ENCODE measurements around the gene ARHGAP26. TPM values are rescaled to one million over a fixed set of nuclear protein-coding genes. Genes with fewer than 3 reads are reported as not detected.

The ARHGAP26 gene
- total and polyA plus RNA-seq, 10 donors: 4.2 to 148 (median 55.5) TPM

GRCh38 chr5:143213231-143213850 lies 443.2 kb downstream of the ARHGAP26 start:
- no peaks in the 10 kb centered on the region for H3K27me3 ChIP-seq (replicated peaks in 1 of 7)
- TF ChIP-seq POLR2A (IDR thresholded peaks at IDR 0.05): no peak
- TF ChIP-seq CTCF (IDR thresholded peaks at IDR 0.05 in 8 of 11, conservative IDR thresholded peaks at IDR 0.05 in 3 of 11): no peak
- TF ChIP-seq POLR2AphosphoS5 (IDR thresholded peaks at IDR 0.05): no peak
- peak overlapping the region in 1 of 8 donors; percentile 7 for H3K27ac ChIP-seq
- no peaks in the 10 kb centered on the region for H3K9me3 ChIP-seq
- intact Hi-C loops (cut with DNase I; ENCODE audit: low total_unique reads): no loop called here
- H3K36me3 ChIP-seq: peaks cover 0 to 53% (median 5%) of the 10 kb centered on the region in 6 donors
- peaks cover 0 to 30% (median 5%) of the 10 kb centered on the region in 6 donors for H3K4me1 ChIP-seq
- 69 to 90% (median 81%) methylated on average over 6 of the region's 6 CpGs for WGBS, 5 donors
- no peak for DNase-seq
- H3K4me3 ChIP-seq: no peak overlapping the region

GRCh38 chr5:143213851-143214363 lies 443.7 kb downstream of the ARHGAP26 start:
- no peak for DNase-seq
- WGBS, 5 donors: 60 to 76% (median 67%) methylated on average over 12 of the region's 12 CpGs

GRCh38 chr5:143214458-143214857 lies 444.3 kb downstream of the ARHGAP26 start:
- H3K27me3 ChIP-seq (replicated peaks in 1 of 7): no peaks in the 10 kb centered on the region
- intact Hi-C loops (cut with DNase I; ENCODE audit: low total_unique reads): no loop called here
- WGBS, 5 donors: 94 to 99% (median 95%) methylated on average over 4 of the region's 4 CpGs
- TF ChIP-seq CTCF (IDR thresholded peaks at IDR 0.05 in 8 of 11, conservative IDR thresholded peaks at IDR 0.05 in 3 of 11) (no peak), POLR2A (IDR thresholded peaks at IDR 0.05) (no peak), POLR2AphosphoS5 (IDR thresholded peaks at IDR 0.05) (no peak)
- peaks cover 0 to 27% (median 2%) of the 10 kb centered on the region in 6 donors for H3K4me1 ChIP-seq
- DNase-seq: no peak
- H3K36me3 ChIP-seq: peaks cover 0 to 53% (median 5%) of the 10 kb centered on the region in 6 donors
- no peak overlapping the region for H3K4me3 ChIP-seq
- H3K27ac ChIP-seq: no peak overlapping the region
- no peaks in the 10 kb centered on the region for H3K9me3 ChIP-seq

More at GRCh38 chr5:143213851-143214363, 443.7 kb downstream of the ARHGAP26 start:
- TF ChIP-seq POLR2AphosphoS5 (IDR thresholded peaks at IDR 0.05): no peak
- no peaks in the 10 kb centered on the region for H3K27me3 ChIP-seq (replicated peaks in 1 of 7)
- H3K4me1 ChIP-seq: peaks cover 0 to 27% (median 2%) of the 10 kb centered on the region in 6 donors
- H3K9me3 ChIP-seq: no peaks in the 10 kb centered on the region
- peaks cover 0 to 53% (median 5%) of the 10 kb centered on the region in 6 donors for H3K36me3 ChIP-seq
- no peak overlapping the region for H3K4me3 ChIP-seq
- intact Hi-C loops (cut with DNase I; ENCODE audit: low total_unique reads): no loop called here
- H3K27ac ChIP-seq: peak overlapping the region in 1 of 8 donors; percentile 7

GRCh38 chr5:143214890-143215289 lies 444.7 kb downstream of the ARHGAP26 start:
- peaks cover 0 to 31% (median 4%) of the 10 kb centered on the region in 6 donors for H3K4me1 ChIP-seq
- WGBS, 5 donors: 0 to 91% (median 80%) methylated on average over 1 to 6 of the region's 6 CpGs
- H3K4me3 ChIP-seq: no peak overlapping the region
- H3K9me3 ChIP-seq: no peaks in the 10 kb centered on the region
- H3K36me3 ChIP-seq: peaks cover 0 to 52% (median 5%) of the 10 kb centered on the region in 6 donors
- TF ChIP-seq POLR2A (IDR thresholded peaks at IDR 0.05) (no peak), POLR2AphosphoS5 (IDR thresholded peaks at IDR 0.05) (peak in 1 of 3 donors; percentile 31)
- no peak overlapping the region for H3K27ac ChIP-seq
- DNase-seq: no peak
- intact Hi-C loops (cut with DNase I; ENCODE audit: low total_unique reads): no loop called here
- no peaks in the 10 kb centered on the region for H3K27me3 ChIP-seq (replicated peaks in 1 of 7)

- Histone ChIP-seq H3K4me3 (no peak overlapping the region), H3K27ac (no peak overlapping the region), H3K36me3 (peaks cover 0 to 45% (median 5%) of the 10 kb centered on the region in 6 donors), H3K4me1 (peaks cover 0 to 39% (median 8%) of the 10 kb centered on the region in 6 donors), H3K27me3 (replicated peaks in 1 of 7) (no peaks in the 10 kb centered on the region), H3K9me3 (no peaks in the 10 kb centered on the region)
- no peak for TF ChIP-seq CTCF (IDR thresholded peaks at IDR 0.05 in 8 of 11, conservative IDR thresholded peaks at IDR 0.05 in 3 of 11)
- no peak for TF ChIP-seq POLR2A (IDR thresholded peaks at IDR 0.05)
- no peak for TF ChIP-seq POLR2AphosphoS5 (IDR thresholded peaks at IDR 0.05)
- DNase-seq: no peak
- intact Hi-C loops (cut with DNase I; ENCODE audit: low total_unique reads): no loop called here
- 53 to 76% (median 72%) methylated on average over 6 of the region's 6 CpGs for WGBS, 5 donors
Observed at GRCh38 chr5:143215690-143216089, 445.5 kb downstream of the ARHGAP26 start.
